Myocyte (in vitro differentiated cells): ENCODE measurements around the gene FURIN. TPM values are rescaled to one million over a fixed set of nuclear protein-coding genes. Genes with fewer than 3 reads are reported as not detected.
"Not testable (repeated sequence)": the region's sequence is repeated elsewhere in the genome, so short reads cannot be mapped to it uniquely, and the experiment has no call there.

Experiments used
- DNase-seq: peaks from one replicate; pipeline ENCODE4 v3.0.0-alpha.2; 2012; ENCODE audit warnings: low read depth
- total RNA-seq: library from RNA; depleted of rRNA; stranded (reverse); fragments of >200 nt; gene quantifications from 2 replicates; pipeline ENCODE4 v1.2.3, GENCODE V29; 2014

The FURIN gene
- total RNA-seq, 1 donor from 2014 or later: 38.5 TPM

DNA sequence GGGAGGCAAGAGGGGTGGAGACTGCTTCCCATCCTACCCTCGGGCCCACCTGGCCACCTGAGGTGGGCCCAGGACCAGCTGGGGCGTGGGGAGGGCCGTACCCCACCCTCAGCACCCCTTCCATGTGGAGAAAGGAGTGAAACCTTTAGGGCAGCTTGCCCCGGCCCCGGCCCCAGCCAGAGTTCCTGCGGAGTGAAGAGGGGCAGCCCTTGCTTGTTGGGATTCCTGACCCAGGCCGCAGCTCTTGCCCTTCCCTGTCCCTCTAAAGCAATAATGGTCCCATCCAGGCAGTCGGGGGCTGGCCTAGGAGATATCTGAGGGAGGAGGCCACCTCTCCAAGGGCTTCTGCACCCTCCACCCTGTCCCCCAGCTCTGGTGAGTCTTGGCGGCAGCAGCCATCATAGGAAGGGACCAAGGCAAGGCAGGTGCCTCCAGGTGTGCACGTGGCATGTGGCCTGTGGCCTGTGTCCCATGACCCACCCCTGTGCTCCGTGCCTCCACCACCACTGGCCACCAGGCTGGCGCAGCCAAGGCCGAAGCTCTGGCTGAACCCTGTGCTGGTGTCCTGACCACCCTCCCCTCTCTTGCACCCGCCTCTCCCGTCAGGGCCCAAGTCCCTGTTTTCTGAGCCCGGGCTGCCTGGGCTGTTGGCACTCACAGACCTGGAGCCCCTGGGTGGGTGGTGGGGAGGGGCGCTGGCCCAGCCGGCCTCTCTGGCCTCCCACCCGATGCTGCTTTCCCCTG, 13.8 kb downstream of the FURIN start:
- no peak for DNase-seq

DNA sequence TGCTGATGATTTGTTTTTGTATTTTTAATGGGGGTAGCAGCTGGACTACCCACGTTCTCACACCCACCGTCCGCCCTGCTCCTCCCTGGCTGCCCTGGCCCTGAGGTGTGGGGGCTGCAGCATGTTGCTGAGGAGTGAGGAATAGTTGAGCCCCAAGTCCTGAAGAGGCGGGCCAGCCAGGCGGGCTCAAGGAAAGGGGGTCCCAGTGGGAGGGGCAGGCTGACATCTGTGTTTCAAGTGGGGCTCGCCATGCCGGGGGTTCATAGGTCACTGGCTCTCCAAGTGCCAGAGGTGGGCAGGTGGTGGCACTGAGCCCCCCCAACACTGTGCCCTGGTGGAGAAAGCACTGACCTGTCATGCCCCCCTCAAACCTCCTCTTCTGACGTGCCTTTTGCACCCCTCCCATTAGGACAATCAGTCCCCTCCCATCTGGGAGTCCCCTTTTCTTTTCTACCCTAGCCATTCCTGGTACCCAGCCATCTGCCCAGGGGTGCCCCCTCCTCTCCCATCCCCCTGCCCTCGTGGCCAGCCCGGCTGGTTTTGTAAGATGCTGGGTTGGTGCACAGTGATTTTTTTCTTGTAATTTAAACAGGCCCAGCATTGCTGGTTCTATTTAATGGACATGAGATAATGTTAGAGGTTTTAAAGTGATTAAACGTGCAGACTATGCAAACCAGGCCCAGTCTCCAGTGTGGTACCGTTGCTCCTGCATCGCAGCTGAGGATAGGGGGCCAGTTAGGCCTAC, 14.6 kb downstream of the FURIN start:
- no peak for DNase-seq

DNA sequence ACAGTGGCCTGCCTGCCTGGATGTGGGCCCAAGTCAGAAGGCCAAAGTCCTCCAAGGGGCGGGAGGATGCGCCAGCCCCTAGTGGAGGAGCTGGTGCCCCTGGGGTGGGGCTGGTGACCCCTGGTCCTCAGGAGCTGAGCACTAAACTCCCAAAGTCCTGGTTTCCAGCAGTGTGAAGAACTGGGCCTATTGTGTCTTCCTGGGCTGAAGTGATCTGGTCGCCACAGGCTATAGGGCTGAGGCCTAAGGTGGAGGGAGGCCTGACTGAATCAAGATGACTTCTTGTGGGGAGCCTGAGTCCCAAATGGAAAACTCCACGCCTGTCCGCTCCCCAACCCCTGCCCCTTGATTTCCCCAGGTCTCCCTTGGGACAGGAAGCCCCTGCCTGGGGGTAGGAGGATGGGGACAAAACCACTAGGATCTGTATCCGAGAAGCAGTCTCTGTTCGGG, 15.2 kb downstream of the FURIN start:
- no peak for DNase-seq

DNA sequence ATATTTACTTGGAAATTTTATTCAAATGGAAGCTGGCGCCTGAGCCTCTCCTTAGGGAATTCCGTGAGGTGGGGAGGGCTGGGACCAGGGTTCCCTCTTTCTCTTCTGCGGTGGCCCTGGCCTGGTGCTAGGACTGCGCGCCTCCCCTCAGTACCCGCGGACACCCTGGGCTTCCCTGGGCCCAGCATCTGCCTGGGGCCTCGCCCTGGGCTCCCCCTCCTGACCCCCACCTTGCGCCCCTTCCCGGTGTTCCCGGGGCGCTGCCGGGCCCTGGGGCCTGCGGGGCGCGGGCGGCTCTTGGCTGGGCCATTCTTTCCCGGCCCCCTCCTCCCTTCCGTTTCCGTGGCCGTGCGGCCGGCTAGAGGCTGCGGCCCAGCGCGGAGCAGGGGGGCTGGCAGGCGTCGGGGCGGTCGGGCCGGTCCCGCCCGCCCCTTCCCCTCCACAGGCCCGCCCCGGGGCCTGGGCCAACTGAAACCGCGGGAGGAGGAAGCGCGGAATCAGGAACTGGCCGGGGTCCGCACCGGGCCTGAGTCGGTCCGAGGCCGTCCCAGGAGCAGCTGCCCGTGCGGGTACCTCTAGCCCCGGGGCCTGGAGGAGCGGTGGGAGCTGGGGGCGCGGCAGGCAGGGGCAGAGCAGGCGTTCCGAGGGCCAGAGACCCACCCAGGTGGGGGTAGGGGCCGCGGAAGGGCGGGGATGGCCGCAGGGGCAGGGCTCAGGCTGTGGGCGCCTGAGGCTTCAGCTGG, 15.8 kb downstream of the FURIN start, which contains the start of gene FES:
Gene FES, plus strand, starts transcription at position 529 of the 743 bp plus-strand sequence. CDS start 542 bp downstream, outside the sequence.
- DNase-seq: no peak

DNA sequence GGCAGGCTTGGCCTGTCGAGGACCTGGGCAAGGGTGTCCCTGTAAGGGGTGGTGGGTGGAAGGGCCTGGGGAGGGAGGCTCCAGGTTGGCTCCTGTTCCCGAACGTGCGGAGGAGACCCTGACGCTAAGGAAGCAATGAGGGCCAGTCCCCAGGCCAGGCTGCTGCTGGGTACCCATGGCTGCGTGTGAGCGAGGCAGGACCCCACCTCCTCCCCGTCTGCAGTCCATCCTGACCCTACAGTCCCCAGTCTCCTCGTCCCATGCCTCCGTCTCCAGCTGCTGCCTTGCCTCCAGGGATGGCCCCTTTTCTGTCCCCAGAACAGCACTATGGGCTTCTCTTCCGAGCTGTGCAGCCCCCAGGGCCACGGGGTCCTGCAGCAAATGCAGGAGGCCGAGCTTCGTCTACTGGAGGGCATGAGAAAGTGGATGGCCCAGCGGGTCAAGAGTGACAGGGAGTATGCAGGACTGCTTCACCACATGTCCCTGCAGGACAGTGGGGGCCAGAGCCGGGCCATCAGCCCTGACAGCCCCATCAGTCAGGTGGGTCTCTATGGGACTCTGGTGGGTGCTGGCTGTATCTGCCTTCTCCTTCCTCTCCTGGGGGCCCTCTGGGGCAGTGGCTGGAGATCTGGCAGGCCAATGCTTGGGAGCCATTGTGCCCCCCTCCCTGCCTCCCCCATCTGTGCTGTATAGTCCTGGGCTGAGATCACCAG, 16.5 kb downstream of the FURIN start:
- DNase-seq: no peak

DNA sequence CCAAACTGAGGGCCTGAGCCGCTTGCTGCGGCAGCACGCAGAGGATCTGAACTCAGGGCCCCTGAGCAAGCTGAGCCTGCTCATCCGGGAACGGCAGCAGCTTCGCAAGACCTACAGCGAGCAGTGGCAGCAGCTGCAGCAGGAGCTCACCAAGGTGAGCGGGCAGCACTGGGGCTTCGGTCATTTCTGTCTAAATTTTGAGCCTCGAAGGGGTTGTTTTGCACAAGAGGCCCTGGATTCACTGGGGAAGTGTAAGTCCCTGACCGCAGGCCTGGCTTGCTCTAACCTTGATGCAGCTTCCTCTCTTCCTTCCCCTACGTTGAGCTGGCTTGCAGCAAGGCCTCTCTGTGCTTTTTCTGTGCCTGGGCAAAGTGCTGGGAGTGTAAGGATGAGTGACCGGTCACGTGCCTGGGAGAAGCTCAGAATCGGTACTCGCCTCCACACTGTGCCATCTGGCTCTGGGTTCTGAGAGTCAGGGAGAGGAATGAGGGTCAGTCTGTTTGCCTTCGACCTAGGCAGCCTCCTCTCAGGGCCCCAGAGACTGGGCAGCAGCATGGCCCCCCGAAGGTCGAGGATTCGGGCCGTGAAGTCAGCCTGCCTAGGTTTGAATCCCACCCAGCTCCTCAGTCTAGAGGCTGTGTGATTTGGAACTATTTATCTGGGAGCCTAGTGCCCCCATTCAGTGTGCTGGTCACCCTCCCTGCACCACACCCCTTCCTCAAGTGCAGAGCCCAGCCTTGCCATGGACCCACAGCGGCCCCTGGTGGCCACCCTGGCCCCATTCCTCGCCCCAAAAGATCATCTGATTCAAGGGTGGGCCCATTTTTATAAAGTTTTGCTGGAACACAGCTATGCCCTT, 17.3 kb downstream of the FURIN start:
- peak; percentile 53 for DNase-seq

DNA sequence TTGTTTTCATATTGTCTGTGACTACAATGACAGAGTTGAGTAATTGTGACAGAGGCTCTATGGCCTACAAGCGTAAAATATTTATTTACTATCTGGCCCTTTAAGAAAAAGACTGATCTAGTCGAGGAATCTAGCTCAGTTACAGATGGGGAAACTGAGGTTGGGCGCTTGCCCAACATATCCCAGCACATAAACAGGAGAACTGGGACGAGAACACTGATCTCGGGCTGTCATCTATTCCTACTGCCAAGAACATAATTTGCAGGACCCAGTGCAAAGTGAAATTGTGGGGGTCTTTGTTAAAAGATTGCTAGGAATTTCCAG, 17.9 kb downstream of the FURIN start:
- no peak for DNase-seq

DNA sequence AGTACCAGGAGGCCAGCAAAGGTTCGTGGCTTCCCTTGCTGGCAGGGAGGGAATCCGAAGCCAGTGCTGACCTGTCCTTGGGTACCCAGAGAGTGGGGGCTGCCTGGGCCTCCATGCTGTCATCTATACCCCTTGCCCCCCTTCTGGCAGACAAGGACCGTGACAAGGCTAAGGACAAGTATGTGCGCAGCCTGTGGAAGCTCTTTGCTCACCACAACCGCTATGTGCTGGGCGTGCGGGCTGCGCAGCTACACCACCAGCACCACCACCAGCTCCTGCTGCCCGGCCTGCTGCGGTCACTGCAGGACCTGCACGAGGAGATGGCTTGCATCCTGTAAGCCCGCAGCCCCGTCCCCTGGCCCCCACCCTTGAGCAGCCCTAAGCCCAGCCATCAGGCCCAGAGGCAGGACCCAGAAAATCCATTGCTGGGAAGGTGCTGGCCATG, 18.7 kb downstream of the FURIN start:
- no peak for DNase-seq

DNA sequence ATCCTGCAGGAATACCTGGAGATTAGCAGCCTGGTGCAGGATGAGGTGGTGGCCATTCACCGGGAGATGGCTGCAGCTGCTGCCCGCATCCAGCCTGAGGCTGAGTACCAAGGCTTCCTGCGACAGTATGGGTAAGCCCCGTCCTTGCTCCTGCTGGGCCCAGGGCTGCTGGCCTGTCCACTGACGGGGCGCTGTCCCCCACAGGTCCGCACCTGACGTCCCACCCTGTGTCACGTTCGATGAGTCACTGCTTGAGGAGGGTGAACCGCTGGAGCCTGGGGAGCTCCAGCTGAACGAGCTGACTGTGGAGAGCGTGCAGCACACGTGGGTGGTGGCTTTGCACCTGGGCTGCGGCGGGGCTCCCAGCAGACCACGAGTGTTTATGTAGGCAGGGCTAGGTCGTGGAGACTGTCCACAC, 20.9 kb downstream of the FURIN start:
- no peak for DNase-seq

DNA sequence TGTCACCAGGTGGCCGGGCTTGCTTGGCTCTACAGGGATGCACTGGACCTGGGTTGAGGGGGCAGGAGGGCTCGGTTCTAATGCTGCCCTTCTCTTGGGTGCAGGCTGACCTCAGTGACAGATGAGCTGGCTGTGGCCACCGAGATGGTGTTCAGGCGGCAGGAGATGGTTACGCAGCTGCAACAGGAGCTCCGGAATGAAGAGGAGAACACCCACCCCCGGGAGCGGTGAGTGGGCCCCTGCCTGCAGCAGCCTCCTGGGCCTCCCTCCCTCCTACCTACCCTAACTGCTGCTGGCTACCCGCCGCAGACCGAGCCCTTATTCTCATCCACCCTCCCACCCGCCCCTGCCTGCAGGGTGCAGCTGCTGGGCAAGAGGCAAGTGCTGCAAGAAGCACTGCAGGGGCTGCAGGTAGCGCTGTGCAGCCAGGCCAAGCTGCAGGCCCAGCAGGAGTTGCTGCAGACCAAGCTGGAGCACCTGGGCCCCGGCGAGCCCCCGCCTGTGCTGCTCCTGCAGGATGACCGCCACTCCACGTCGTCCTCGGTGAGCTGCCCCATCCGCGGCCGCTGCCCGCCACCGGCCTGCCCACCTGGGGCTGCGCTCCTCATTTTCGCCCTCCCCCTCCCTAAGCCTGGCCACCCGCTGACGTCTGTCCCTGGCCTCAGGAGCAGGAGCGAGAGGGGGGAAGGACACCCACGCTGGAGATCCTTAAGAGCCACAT, 21.5 kb downstream of the FURIN start:
- no peak for DNase-seq

DNA sequence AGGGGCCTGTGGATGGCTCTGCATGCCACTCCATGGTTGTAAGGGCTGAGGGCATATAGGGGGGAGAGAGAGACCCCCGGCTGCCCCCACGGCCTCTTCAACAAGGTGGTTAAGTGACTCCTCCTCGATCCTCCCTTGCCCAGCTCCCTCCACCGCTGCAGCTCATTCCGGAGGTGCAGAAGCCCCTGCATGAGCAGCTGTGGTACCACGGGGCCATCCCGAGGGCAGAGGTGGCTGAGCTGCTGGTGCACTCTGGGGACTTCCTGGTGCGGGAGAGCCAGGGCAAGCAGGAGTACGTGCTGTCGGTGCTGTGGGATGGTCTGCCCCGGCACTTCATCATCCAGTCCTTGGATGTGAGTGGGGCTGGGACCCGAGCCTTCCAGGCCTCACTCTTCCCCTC, 22.5 kb downstream of the FURIN start:
- no peak for DNase-seq

DNA sequence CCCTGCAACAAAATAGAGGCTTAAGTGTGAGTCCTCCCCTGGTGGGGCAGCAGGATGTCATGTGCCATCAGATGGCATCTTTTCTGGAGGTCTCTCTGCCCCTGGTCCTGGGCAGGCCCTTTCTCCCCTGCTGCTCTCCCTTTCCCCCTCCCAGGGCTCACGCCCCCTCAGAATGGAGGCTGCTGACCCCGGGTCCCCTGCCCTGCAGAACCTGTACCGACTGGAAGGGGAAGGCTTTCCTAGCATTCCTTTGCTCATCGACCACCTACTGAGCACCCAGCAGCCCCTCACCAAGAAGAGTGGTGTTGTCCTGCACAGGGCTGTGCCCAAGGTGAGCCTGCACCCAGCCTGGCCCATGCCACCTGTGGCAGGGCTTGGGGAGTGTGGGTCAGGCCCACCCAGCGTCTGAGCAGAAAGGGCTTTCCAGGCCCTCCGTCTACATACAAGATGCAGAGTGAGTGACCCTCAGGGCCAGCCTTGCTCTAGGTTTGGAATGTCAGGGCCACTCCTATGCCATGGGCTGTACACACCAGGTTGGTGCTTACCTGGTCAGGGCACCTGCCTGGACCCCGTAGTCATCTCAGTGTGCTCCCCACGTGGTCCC, 23.1 kb downstream of the FURIN start:
- no peak for DNase-seq

DNA sequence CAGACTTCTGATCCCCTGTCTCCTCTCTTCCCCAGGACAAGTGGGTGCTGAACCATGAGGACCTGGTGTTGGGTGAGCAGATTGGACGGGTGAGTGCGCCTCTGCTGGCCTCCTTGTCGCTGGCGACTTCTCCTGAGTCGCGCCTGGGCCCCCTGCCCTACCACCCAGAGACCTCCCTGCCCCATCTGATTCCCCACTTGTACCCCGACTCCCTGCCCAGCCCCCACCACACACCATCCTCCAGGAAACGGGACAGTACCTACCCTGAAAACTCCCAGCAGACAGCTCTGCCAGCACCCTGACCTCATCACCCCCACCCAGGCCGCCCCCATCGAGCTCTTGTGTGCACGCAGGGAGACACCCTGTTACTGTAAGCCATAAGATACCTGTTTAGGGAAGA, 23.6 kb downstream of the FURIN start:
- DNase-seq: no peak

DNA sequence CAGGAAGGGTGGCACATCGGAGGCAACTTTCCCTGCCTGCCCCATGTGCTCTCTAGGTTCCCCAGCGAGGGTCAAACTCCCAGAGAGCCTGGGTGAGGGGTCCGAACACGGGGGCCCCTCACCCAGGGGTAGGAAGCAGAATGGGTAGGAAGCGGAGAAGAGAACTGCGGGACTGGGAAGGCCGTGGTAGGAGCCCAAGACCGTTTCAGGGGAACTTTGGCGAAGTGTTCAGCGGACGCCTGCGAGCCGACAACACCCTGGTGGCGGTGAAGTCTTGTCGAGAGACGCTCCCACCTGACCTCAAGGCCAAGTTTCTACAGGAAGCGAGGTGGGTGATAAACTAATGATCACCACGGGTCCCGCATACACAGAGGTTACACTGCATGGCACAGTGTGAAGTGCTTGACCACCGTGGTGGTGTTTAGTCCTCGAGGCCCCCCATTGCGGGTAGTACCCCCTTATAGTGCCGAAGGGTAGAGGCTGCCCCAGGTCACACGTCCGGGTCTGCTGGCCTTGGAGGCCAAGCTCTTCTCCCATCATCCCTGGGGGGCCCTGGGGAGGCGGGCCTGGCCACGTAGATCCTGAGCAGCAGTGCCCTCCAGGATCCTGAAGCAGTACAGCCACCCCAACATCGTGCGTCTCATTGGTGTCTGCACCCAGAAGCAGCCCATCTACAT, 24.2 kb downstream of the FURIN start:
- no peak for DNase-seq

DNA sequence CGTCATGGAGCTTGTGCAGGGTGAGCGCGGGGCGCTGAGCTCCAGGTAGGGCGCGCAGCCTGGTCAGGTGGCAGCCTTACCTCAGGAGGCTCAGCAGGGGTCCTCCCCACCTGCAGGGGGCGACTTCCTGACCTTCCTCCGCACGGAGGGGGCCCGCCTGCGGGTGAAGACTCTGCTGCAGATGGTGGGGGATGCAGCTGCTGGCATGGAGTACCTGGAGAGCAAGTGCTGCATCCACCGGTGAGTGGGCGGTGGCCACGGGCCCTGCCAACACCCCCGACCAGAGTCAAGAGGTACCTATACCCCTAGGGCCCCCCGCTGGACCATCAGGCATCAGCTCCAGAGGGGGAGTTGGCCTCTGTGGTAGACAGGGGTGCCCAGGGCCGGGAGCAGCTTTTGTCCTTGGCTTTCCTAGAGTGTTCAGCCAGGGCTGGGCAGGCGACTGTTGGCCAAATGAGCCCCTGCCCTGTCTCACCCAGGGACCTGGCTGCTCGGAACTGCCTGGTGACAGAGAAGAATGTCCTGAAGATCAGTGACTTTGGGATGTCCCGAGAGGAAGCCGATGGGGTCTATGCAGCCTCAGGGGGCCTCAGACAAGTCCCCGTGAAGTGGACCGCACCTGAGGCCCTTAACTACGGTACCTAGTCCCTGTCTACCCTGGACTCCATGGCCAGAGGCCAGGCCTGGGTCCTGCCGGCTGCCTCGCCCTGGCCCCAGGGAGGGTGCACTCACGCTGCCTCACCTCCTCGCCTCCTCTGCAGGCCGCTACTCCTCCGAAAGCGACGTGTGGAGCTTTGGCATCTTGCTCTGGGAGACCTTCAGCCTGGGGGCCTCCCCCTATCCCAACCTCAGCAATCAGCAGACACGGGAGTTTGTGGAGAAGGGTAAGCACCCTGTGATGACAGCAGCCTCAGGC, 25.0 kb downstream of the FURIN start:
- no peak for DNase-seq

DNA sequence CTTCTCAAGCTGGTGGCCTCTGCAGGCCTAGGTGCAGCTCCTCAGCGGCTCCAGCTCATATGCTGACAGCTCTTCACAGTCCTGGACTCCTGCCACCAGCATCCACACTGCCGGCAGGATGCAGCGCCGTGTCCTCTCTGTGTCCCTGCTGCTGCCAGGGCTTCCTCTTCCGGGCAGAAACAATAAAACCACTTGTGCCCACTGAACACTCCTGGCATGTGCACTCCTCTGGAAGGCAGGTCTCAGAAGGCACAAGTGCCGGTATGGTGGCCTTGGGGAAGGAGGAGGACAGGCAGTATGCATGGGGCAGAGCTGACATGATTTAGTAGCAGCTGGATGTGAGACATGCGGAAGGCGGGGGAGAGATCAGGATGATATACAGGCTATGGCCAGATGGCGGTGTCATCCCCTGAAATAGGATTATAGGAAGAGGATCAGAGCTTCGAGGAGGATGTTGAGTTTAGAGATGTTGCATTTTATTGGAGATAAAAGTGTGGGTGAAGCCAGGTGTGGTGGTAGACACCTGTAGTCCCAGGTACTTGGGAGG, 27.3 kb downstream of the FURIN start:
- DNase-seq: peak; percentile 26

DNA sequence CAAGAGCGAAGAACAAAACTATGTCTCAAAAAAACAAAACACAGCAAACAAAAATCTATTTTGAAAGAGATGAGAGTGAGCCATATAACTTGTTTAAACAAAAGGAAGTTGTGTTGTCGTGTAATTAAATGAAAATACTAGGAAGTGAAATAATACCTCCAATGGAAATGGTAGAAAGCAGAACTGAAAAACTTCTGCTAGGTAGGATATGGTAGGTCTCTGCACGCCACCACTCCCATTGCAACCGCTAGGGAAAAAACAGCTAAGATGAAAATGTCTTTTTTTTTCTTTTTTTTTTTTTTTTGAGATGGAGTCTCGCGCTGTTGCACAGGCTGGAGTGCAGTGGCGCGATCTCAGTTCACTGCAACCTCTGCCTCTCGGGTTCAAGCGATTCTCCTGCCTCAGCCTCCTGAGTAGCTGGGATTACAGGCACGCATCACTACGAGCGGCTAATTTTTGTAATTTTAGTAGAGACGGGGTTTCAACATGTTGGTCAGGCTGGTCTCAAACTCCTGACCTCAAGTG, 28.8 kb downstream of the FURIN start:
- not testable (repeated sequence) for DNase-seq
